ENCODE data around the gene PCDH10.
"Not testable (repeated sequence)": the region's sequence is repeated elsewhere in the genome, so short reads cannot be mapped to it uniquely, and the experiment has no call there.

Gene PCDH10

GRCh38 chr4:133178956-133179355, 29.9 kb downstream of the PCDH10 start:
- Histone ChIP-seq H3K9me3 (ENCODE audit: insufficient read depth, low read depth, low read length) (no peaks in the 10 kb centered on the region), H3K4me3 (ENCODE audit: low read length) (no peak overlapping the region), H3K36me3 (ENCODE audit: insufficient read depth, low read depth, low read length) (no peaks in the 10 kb centered on the region), H3K4me1 (ENCODE audit: insufficient read depth, low read length) (no peaks in the 10 kb centered on the region), H3K27me3 (ENCODE audit: insufficient read depth, low read length) (no peaks in the 10 kb centered on the region), H3K27ac (ENCODE audit: low read length) (no peak overlapping the region), H3K9ac (ENCODE audit: low read depth, low read length) (no peak overlapping the region)

DNA sequence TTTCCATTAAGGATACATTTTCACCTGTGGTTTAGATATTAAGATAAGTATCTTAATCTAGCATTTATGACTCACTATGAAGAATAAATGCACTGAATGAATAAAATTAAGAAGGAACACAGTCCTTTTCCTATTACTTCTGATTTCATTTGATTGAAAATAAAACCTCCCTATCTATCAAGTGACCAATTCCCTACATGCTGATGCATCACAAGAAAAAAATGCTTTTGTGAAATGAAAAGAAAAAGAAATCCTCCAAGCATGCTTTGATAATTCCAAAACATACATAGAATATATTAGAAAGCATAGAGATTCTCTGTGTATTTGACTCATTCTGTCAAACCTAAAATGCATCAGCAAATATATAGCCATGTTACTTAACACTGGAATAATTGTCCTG, 37.1 kb downstream of the PCDH10 start:
- Histone ChIP-seq H3K27me3 (ENCODE audit: insufficient read depth, low read length) (no peaks in the 10 kb centered on the region), H3K4me3 (ENCODE audit: low read length) (no peak overlapping the region), H3K36me3 (ENCODE audit: insufficient read depth, low read depth, low read length) (no peaks in the 10 kb centered on the region), H3K27ac (ENCODE audit: low read length) (no peak overlapping the region), H3K4me1 (ENCODE audit: insufficient read depth, low read length) (no peaks in the 10 kb centered on the region), H3K9me3 (ENCODE audit: insufficient read depth, low read depth, low read length) (no peaks in the 10 kb centered on the region), H3K9ac (ENCODE audit: low read depth, low read length) (no peak overlapping the region)

DNA sequence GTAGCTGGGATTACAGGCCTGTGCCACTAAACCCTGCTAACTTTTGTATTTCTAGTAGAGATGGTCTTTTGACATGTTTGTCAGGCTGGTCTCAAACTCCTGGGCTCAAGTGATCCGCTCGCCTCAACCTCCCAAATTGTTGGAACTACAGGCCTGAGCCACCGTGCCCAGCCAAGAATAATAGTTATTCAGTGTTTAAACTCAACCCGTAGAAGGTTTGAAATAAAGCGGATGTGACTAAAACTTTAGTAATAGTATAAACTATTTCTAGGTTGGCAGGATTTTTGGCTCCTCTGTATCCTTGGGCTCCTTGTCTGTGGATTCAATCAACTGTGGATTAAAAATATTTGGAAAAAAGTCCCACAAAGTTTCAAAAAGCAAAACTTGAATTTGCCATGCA, 37.8 kb downstream of the PCDH10 start:
- no peak overlapping the region for H3K9ac ChIP-seq (ENCODE audit: low read depth, low read length)
- no peaks in the 10 kb centered on the region for H3K9me3 ChIP-seq (ENCODE audit: insufficient read depth, low read depth, low read length)
- H3K27me3 ChIP-seq (ENCODE audit: insufficient read depth, low read length), result no peaks in the 10 kb centered on the region
- H3K4me3 ChIP-seq (ENCODE audit: low read length), result no peak overlapping the region
- no peaks in the 10 kb centered on the region for H3K4me1 ChIP-seq (ENCODE audit: insufficient read depth, low read length)
- H3K27ac ChIP-seq (ENCODE audit: low read length), result no peak overlapping the region
- H3K36me3 ChIP-seq (ENCODE audit: insufficient read depth, low read depth, low read length), result no peaks in the 10 kb centered on the region

DNA sequence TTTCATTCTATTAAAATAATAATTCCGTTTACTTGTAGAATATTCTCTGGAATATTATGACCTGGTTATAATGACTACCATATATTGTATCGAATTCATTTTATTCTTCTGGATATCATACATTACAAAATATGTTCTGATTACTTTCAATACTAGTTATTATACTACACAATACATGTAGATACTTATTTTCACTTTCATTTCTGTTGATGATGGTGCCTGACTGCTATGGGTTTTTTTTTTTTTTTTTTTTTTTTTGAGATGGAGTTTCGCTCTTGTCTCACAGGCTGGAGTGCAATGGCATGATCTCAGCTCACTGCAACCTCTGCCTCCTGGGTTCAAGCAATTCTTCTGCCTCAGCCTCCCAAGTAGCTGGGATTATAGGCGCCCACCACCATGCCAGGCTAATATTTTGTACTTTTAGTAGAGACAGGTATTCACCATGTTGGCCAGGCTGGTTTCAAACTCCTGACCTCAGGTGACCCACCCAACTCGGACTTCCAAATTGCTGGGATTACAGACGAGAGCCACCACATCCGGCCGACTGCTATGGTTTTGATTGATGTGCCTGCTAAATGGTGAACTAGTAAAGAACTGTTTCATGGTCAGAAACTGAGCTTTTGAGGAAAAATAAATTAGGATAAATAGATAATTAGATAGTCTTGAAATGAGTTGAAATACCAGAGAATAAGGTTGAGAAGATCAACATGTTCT, 39.5 kb downstream of the PCDH10 start:
- H3K9me3 ChIP-seq (ENCODE audit: insufficient read depth, low read depth, low read length), result no peaks in the 10 kb centered on the region
- no peaks in the 10 kb centered on the region for H3K4me1 ChIP-seq (ENCODE audit: insufficient read depth, low read length)
- H3K36me3 ChIP-seq (ENCODE audit: insufficient read depth, low read depth, low read length), result no peaks in the 10 kb centered on the region
- no peaks in the 10 kb centered on the region for H3K27me3 ChIP-seq (ENCODE audit: insufficient read depth, low read length)
- no peak overlapping the region for H3K4me3 ChIP-seq (ENCODE audit: low read length)
- no peak overlapping the region for H3K9ac ChIP-seq (ENCODE audit: low read depth, low read length)
- H3K27ac ChIP-seq (ENCODE audit: low read length), result no peak overlapping the region

GRCh38 chr4:133189147-133189517, 40.0 kb downstream of the PCDH10 start:
- no peaks in the 10 kb centered on the region for H3K36me3 ChIP-seq (ENCODE audit: insufficient read depth, low read depth, low read length)
- H3K27ac ChIP-seq (ENCODE audit: low read length), result no peak overlapping the region
- no peaks in the 10 kb centered on the region for H3K4me1 ChIP-seq (ENCODE audit: insufficient read depth, low read length)
- H3K4me3 ChIP-seq (ENCODE audit: low read length), result no peak overlapping the region
- no peaks in the 10 kb centered on the region for H3K9me3 ChIP-seq (ENCODE audit: insufficient read depth, low read depth, low read length)
- H3K27me3 ChIP-seq (ENCODE audit: insufficient read depth, low read length), result no peaks in the 10 kb centered on the region
- H3K9ac ChIP-seq (ENCODE audit: low read depth, low read length), result no peak overlapping the region

DNA sequence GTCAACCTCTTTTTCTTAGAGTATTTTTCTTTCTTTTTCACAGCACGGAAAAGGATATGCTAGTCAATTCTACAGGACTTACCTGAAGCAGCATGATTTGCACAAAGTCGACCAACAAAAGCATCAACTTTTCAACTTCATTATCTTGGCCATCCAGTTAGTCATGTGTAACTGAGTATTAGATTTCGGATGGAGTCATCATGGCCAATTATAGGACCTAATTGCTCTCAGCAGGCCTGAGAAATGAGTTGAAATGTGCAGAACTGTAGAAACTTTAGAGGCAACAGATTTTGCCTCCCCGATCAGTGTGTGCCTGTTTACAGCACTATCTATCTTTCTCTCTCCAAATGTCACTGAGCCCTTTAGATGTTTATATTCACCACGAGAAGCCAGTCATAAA, 41.0 kb downstream of the PCDH10 start:
- no peak overlapping the region for H3K27ac ChIP-seq (ENCODE audit: low read length)
- H3K9me3 ChIP-seq (ENCODE audit: insufficient read depth, low read depth, low read length), result no peaks in the 10 kb centered on the region
- no peak overlapping the region for H3K4me3 ChIP-seq (ENCODE audit: low read length)
- H3K4me1 ChIP-seq (ENCODE audit: insufficient read depth, low read length), result no peaks in the 10 kb centered on the region
- no peaks in the 10 kb centered on the region for H3K27me3 ChIP-seq (ENCODE audit: insufficient read depth, low read length)
- H3K36me3 ChIP-seq (ENCODE audit: insufficient read depth, low read depth, low read length), result no peaks in the 10 kb centered on the region
- no peak overlapping the region for H3K9ac ChIP-seq (ENCODE audit: low read depth, low read length)

- Histone ChIP-seq H3K27me3 (ENCODE audit: insufficient read depth, low read length) (no peaks in the 10 kb centered on the region), H3K4me3 (ENCODE audit: low read length) (no peak overlapping the region), H3K4me1 (ENCODE audit: insufficient read depth, low read length) (no peaks in the 10 kb centered on the region), H3K36me3 (ENCODE audit: insufficient read depth, low read depth, low read length) (no peaks in the 10 kb centered on the region), H3K9me3 (ENCODE audit: insufficient read depth, low read depth, low read length) (no peaks in the 10 kb centered on the region; the same call in 1 of the 2 replicates), H3K9ac (ENCODE audit: low read depth, low read length) (no peak overlapping the region), H3K27ac (ENCODE audit: low read length) (no peak overlapping the region)
Measured at GRCh38 chr4:133208694-133209285, 59.7 kb downstream of the PCDH10 start.

GRCh38 chr4:133233922-133234321, 84.8 kb downstream of the PCDH10 start:
- no peak overlapping the region for H3K9ac ChIP-seq (ENCODE audit: low read depth, low read length)
- H3K4me1 ChIP-seq (ENCODE audit: insufficient read depth, low read length), result no peaks in the 10 kb centered on the region
- no peak overlapping the region for H3K4me3 ChIP-seq (ENCODE audit: low read length)
- H3K36me3 ChIP-seq (ENCODE audit: insufficient read depth, low read depth, low read length), result no peaks in the 10 kb centered on the region
- no peaks in the 10 kb centered on the region for H3K9me3 ChIP-seq (ENCODE audit: insufficient read depth, low read depth, low read length)
- H3K27ac ChIP-seq (ENCODE audit: low read length), result no peak overlapping the region
- H3K27me3 ChIP-seq (ENCODE audit: insufficient read depth, low read length), result no peaks in the 10 kb centered on the region

- not testable (repeated sequence) for H3K27ac ChIP-seq (ENCODE audit: low read length); H3K36me3 ChIP-seq (ENCODE audit: insufficient read depth, low read depth, low read length); H3K9ac ChIP-seq (ENCODE audit: low read depth, low read length)
Measured at GRCh38 chr4:133240451-133240850, 91.4 kb downstream of the PCDH10 start.

More at GRCh38 chr4:133240451-133240850, 91.4 kb downstream of the PCDH10 start:
- H3K27me3 ChIP-seq (ENCODE audit: insufficient read depth, low read length); H3K9me3 ChIP-seq (ENCODE audit: insufficient read depth, low read depth, low read length); H3K4me3 ChIP-seq (ENCODE audit: low read length); H3K4me1 ChIP-seq (ENCODE audit: insufficient read depth, low read length): not testable (repeated sequence)

Data from iPS-20b (cell line).